GM23338 (cell line): ENCODE results near the gene REL. TPM values are rescaled to one million over a fixed set of nuclear protein-coding genes. Genes with fewer than 3 reads are reported as not detected.

Experiments used
- ATAC-seq: fragments of 200-7000 bp; cut with Tn5 transposase; 3 replicates; pipeline ENCODE4 v1.9.1; 2020
- DNase-seq: peaks from one replicate; pipeline ENCODE4 v3.0.0-alpha.2; 2015; ENCODE audit warnings: low spot score
- H2AFZ ChIP-seq: fragments of 200-600 bp; sonication (generic); 2 replicates; pipeline ENCODE4 v1.8.0; 2016; ENCODE audit warnings: antibody characterized with exemption, mild to moderate bottlenecking, moderate library complexity
- H3F3A ChIP-seq: fragments of 200-600 bp; sonication (generic); replicated peaks from 2 replicates; pipeline ENCODE4 v1.8.0; 2017; ENCODE audit warnings: antibody characterized with exemption, mixed run types, low read depth
- H3K27ac ChIP-seq: fragments of 200-600 bp; sonication (generic); 2 replicates; pipeline ENCODE4 v1.6.1; 2016; ENCODE audit warnings: low read depth
- H3K27me3 ChIP-seq: fragments of 200-600 bp; sonication (generic); 2 replicates; pipeline ENCODE4 v1.8.0; 2016; ENCODE audit warnings: mild to moderate bottlenecking, mixed run types, moderate library complexity; ENCODE audit not compliant: insufficient read depth
- H3K36me3 ChIP-seq: fragments of 200-600 bp; sonication (generic); 2 replicates; pipeline ENCODE4 v1.8.0; 2016; ENCODE audit warnings: mild to moderate bottlenecking; ENCODE audit not compliant: insufficient read depth
- H3K4me1 ChIP-seq: fragments of 200-600 bp; sonication (generic); 2 replicates; pipeline ENCODE4 v1.8.0; 2016; ENCODE audit warnings: mild to moderate bottlenecking, moderate library complexity; ENCODE audit not compliant: insufficient read depth
- H3K4me2 ChIP-seq: fragments of 200-600 bp; sonication (generic); 2 replicates; pipeline ENCODE4 v1.7.1; 2017; ENCODE audit warnings: mixed run types
- H3K4me3 ChIP-seq: fragments of 200-600 bp; sonication (generic); 2 replicates; pipeline ENCODE4 v1.6.1; 2016; ENCODE audit warnings: mixed run types
- H3K79me2 ChIP-seq: fragments of 200-600 bp; sonication (generic); replicated peaks from 2 replicates; pipeline ENCODE4 v1.8.0; 2017; ENCODE audit warnings: mild to moderate bottlenecking; ENCODE audit not compliant: insufficient read depth
- H3K9me2 ChIP-seq: fragments of 200-600 bp; sonication (generic); 2 replicates; pipeline ENCODE4 v1.8.0; 2017; ENCODE audit not compliant: insufficient read depth
- H4K20me1 ChIP-seq: fragments of 200-600 bp; sonication (generic); replicated peaks from 2 replicates; pipeline ENCODE4 v1.8.0; 2017; ENCODE audit warnings: mild to moderate bottlenecking; ENCODE audit not compliant: insufficient read depth
- H3K27ac Mint-ChIP-seq: 2 replicates; pipeline ENCODE4 v1.8.0; 2020; ENCODE audit warnings: inconsistent platforms, mild to moderate bottlenecking, moderate library complexity, mixed read lengths
- H3K27me3 Mint-ChIP-seq: 3 replicates; pipeline ENCODE4 v1.8.0; 2022; ENCODE audit warnings: low read depth, mild to moderate bottlenecking, moderate library complexity, mixed read lengths, inconsistent platforms; ENCODE audit not compliant: insufficient read depth, poor library complexity
- H3K36me3 Mint-ChIP-seq: 3 replicates; pipeline ENCODE4 v1.8.0; 2021; ENCODE audit warnings: low read depth, mild to moderate bottlenecking, inconsistent platforms, moderate library complexity, mixed read lengths
- H3K4me1 Mint-ChIP-seq: 3 replicates; pipeline ENCODE4 v1.8.0; 2020; ENCODE audit warnings: mild to moderate bottlenecking, inconsistent platforms, mixed read lengths
- H3K4me3 Mint-ChIP-seq: 3 replicates; pipeline ENCODE4 v1.8.0; 2021; ENCODE audit warnings: moderate library complexity, mild to moderate bottlenecking, inconsistent platforms, mixed read lengths
- H3K9me3 Mint-ChIP-seq: 3 replicates; pipeline ENCODE4 v1.8.0; 2020; ENCODE audit warnings: moderate library complexity, mild to moderate bottlenecking, inconsistent platforms, mixed read lengths
- CREB1 ChIP-seq: fragments of 250-450 bp; sonication (Bioruptor Pico); IDR thresholded peaks from 2 replicates; pipeline ENCODE4 v1.5.0; 2020; ENCODE audit warnings: low read depth, mild to moderate bottlenecking, moderate library complexity
- CTCF ChIP-seq, 2 experiments: fragments of 200-600 bp in 1 of 2; sonication (generic) in 1 of 2; conservative IDR thresholded peaks; 2 replicates each; pipeline versions ENCODE4 v1.5.1 to v1.6.1; 2016 to 2017; ENCODE audit warnings: antibody characterized with exemption in 2 of 2, low read depth in 2 of 2, mild to moderate bottlenecking in 2 of 2, moderate library complexity in 1 of 2
- EZH2 ChIP-seq: fragments of 200-600 bp; sonication (generic); IDR thresholded peaks from one replicate; pipeline ENCODE4 v1.8.0; 2017; ENCODE audit warnings: antibody characterized with exemption, mild to moderate bottlenecking, low read depth; ENCODE audit not compliant: unreplicated experiment
- EZH2phosphoT487 ChIP-seq: fragments of 200-600 bp; sonication (generic); IDR thresholded peaks from one replicate; pipeline ENCODE4 v1.8.1; 2018; ENCODE audit warnings: antibody characterized with exemption; ENCODE audit not compliant: unreplicated experiment
- JUNB ChIP-seq: IDR thresholded peaks from one replicate; pipeline ENCODE4 v1.6.1; 2016; ENCODE audit warnings: antibody characterized with exemption; ENCODE audit not compliant: unreplicated experiment
- NANOG ChIP-seq: IDR thresholded peaks from 2 replicates; pipeline ENCODE4 v1.6.1; 2016; ENCODE audit warnings: antibody characterized with exemption, borderline replicate concordance
- POLR2AphosphoS5 ChIP-seq: IDR thresholded peaks from 2 replicates; pipeline ENCODE4 v1.6.1; 2016; ENCODE audit warnings: antibody characterized with exemption, low read depth
- STAT1 ChIP-seq: IDR thresholded peaks from one replicate; pipeline ENCODE4 v1.6.1; 2016; ENCODE audit warnings: antibody characterized with exemption; ENCODE audit not compliant: unreplicated experiment
- ZNF114 ChIP-seq: fragments of 250-450 bp; sonication (Bioruptor Pico); IDR thresholded peaks from 2 replicates; pipeline ENCODE4 v1.5.0; 2020; ENCODE audit warnings: mild to moderate bottlenecking, moderate library complexity
- ZNF331 ChIP-seq: fragments of 250-450 bp; sonication (Bioruptor Pico); IDR thresholded peaks from 2 replicates; pipeline ENCODE4 v1.5.0; 2020; ENCODE audit warnings: low read depth, mild to moderate bottlenecking, moderate library complexity
- ZNF462 ChIP-seq: fragments of 250-450 bp; sonication (Bioruptor Pico); IDR thresholded peaks from 2 replicates; pipeline ENCODE4 v1.5.0; 2020; ENCODE audit warnings: mild to moderate bottlenecking, moderate library complexity
- polyA plus RNA-seq: library from polyadenylated mRNA; unstranded; fragments of >200 nt; fragmentation: Nextera tagmentation; extraction: Ambion mirVana; gene quantifications from 2 replicates; pipeline ENCODE4 v1.2.1, GENCODE V29; 2016
- total RNA-seq: library from RNA; depleted of rRNA; stranded (reverse); fragments of >200 nt; shearing (Covaris generic); gene quantifications from 2 replicates; pipeline ENCODE4 v1.2.3, GENCODE V29; 2014
- TF ChIP-seq, protein P1 (sequence below): IDR thresholded peaks from 2 replicates; pipeline ENCODE4 v1.6.1; 2016; ENCODE audit warnings: antibody characterized with exemption

The REL gene
- total and polyA plus RNA-seq, 2 experiments from 2014 or later, result 4.1 to 8.0 TPM

- TF ChIP-seq ZNF462, result no peak
- TF ChIP-seq JUNB, result no peak
- no peak for TF ChIP-seq NANOG
- TF ChIP-seq, protein P1, sequence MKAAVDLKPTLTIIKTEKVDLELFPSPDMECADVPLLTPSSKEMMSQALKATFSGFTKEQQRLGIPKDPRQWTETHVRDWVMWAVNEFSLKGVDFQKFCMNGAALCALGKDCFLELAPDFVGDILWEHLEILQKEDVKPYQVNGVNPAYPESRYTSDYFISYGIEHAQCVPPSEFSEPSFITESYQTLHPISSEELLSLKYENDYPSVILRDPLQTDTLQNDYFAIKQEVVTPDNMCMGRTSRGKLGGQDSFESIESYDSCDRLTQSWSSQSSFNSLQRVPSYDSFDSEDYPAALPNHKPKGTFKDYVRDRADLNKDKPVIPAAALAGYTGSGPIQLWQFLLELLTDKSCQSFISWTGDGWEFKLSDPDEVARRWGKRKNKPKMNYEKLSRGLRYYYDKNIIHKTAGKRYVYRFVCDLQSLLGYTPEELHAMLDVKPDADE, result no peak
- TF ChIP-seq STAT1, result no peak
- no peak for TF ChIP-seq EZH2
- no peak for TF ChIP-seq ZNF114 (CRISPR knock-in tag)
Measured at GRCh38 chr2:60849187-60849586, 32.2 kb upstream of the REL start (continued).

- H3K27ac ChIP-seq, result no peak overlapping the region
- no peaks in the 10 kb centered on the region for H3K36me3 ChIP-seq
- H3K9me2 ChIP-seq, result no peaks in the 10 kb centered on the region
- no peaks in the 10 kb centered on the region for H3K79me2 ChIP-seq
- Mint-ChIP-seq H3K27ac (no peak overlapping the region), H3K9me3 (no peaks in the 10 kb centered on the region; the same call in 2 of the 3 replicates), H3K27me3 (peaks cover 10% of the 10 kb centered on the region), H3K4me3 (no peak overlapping the region), H3K36me3 (no peaks in the 10 kb centered on the region), H3K4me1 (no peaks in the 10 kb centered on the region; the same call in 2 of the 3 replicates)
- peak overlapping the region; percentile 18; the same call in 1 of the 2 replicates for H2AFZ ChIP-seq
- H3K4me1 ChIP-seq, result no peaks in the 10 kb centered on the region
- H3F3A ChIP-seq, result no peaks in the 10 kb centered on the region
- DNase-seq (no peak), ATAC-seq (no peak)
- H3K4me2 ChIP-seq, result no peak overlapping the region
- no peak overlapping the region for H3K4me3 ChIP-seq
- TF ChIP-seq NANOG (no peak), CTCF (conservative IDR thresholded peaks at IDR 0.05; ENCODE audit: low read depth in 2 of 2) (no peak), ZNF331 (no peak), EZH2 (no peak), POLR2AphosphoS5 (no peak), ZNF114 (CRISPR knock-in tag) (no peak), CREB1 (CRISPR knock-in tag) (no peak), EZH2phosphoT487 (no peak)
- TF ChIP-seq, protein P1, result no peak
- no peaks in the 10 kb centered on the region for H4K20me1 ChIP-seq
- no peaks in the 10 kb centered on the region for H3K27me3 ChIP-seq
Measured at GRCh38 chr2:60852282-60852860, 29.0 kb upstream of the REL start.
